H9 (cell line): Measurements from ENCODE around the gene CTAGE8. TPM values are rescaled to one million over a fixed set of nuclear protein-coding genes. Genes with fewer than 3 reads are reported as not detected.
"Not testable (repeated sequence)": the region's sequence is repeated elsewhere in the genome, so short reads cannot be mapped to it uniquely, and the experiment has no call there.

Experiments used
- DNase-seq: peaks from one replicate; pipeline ENCODE4 v3.0.0-alpha.2; 2017
- H2AFZ ChIP-seq: one replicate; pipeline ENCODE4 v1.6.1; 2013; ENCODE audit warnings: mild to moderate bottlenecking, low read length, control low read depth, moderate library complexity
- H2AK5ac ChIP-seq: 2 replicates; pipeline ENCODE4 v1.6.1; 2013; ENCODE audit warnings: low read length, control low read depth, mixed read lengths; ENCODE audit not compliant: insufficient read length
- H2BK120ac ChIP-seq: one replicate; pipeline ENCODE4 v1.6.1; 2013; ENCODE audit warnings: low read depth, mild to moderate bottlenecking, low read length, control low read depth, inconsistent platforms; ENCODE audit not compliant: poor library complexity, severe bottlenecking
- H2BK12ac ChIP-seq: 2 replicates; pipeline ENCODE4 v1.6.1; 2013; ENCODE audit warnings: low read length, control low read depth, mixed read lengths, low read depth; ENCODE audit not compliant: insufficient read length
- H2BK15ac ChIP-seq: 2 replicates; pipeline ENCODE4 v1.6.1; 2013; ENCODE audit warnings: low read depth, low read length, control low read depth
- H2BK20ac ChIP-seq: one replicate; pipeline ENCODE4 v1.6.1; 2013; ENCODE audit warnings: low read depth, mild to moderate bottlenecking, low read length, control low read depth, inconsistent platforms; ENCODE audit not compliant: poor library complexity, severe bottlenecking
- H2BK5ac ChIP-seq: 2 replicates; pipeline ENCODE4 v1.6.1; 2013; ENCODE audit warnings: low read length, control low read depth, mixed read lengths; ENCODE audit not compliant: insufficient read length
- H3K14ac ChIP-seq: 2 replicates; pipeline ENCODE4 v1.6.1; 2013; ENCODE audit warnings: low read length, control low read depth; ENCODE audit not compliant: insufficient read depth
- H3K18ac ChIP-seq: 2 replicates; pipeline ENCODE4 v1.6.1; 2013; ENCODE audit warnings: low read depth, mild to moderate bottlenecking, mixed read lengths, low read length, control low read depth; ENCODE audit not compliant: insufficient read length
- H3K23ac ChIP-seq: 2 replicates; pipeline ENCODE4 v1.6.1; 2013; ENCODE audit warnings: low read length, control low read depth, mixed read lengths, low read depth; ENCODE audit not compliant: insufficient read length
- H3K23me2 ChIP-seq: 2 replicates; pipeline ENCODE4 v1.6.1; 2013; ENCODE audit warnings: low read depth, mild to moderate bottlenecking, mixed read lengths, low read length, control low read depth; ENCODE audit not compliant: insufficient read length, poor library complexity, severe bottlenecking
- H3K27ac ChIP-seq: 2 replicates; pipeline ENCODE4 v1.5.1; 2013; ENCODE audit warnings: low read length, control low read depth, mixed read lengths, low read depth; ENCODE audit not compliant: insufficient read length
- H3K27me3 ChIP-seq: 2 replicates; pipeline ENCODE4 v1.6.1; 2013; ENCODE audit warnings: low read length, control low read depth, inconsistent platforms; ENCODE audit not compliant: insufficient read depth
- H3K4ac ChIP-seq: 2 replicates; pipeline ENCODE4 v1.6.1; 2013; ENCODE audit warnings: low read depth, mild to moderate bottlenecking, control low read depth, inconsistent platforms, low read length, moderate library complexity
- H3K4me1 ChIP-seq: 2 replicates; pipeline ENCODE4 v1.6.1; 2013; ENCODE audit warnings: low read length, control low read depth, inconsistent platforms; ENCODE audit not compliant: insufficient read depth
- H3K4me2 ChIP-seq: 2 replicates; pipeline ENCODE4 v1.6.1; 2013; ENCODE audit warnings: low read length, control low read depth, mixed read lengths; ENCODE audit not compliant: insufficient read length, insufficient read depth
- H3K56ac ChIP-seq: 2 replicates; pipeline ENCODE4 v1.6.1; 2013; ENCODE audit warnings: low read depth, mild to moderate bottlenecking, mixed read lengths, low read length, control low read depth; ENCODE audit not compliant: insufficient read length
- H3K79me1 ChIP-seq: 2 replicates; pipeline ENCODE4 v1.6.1; 2013; ENCODE audit warnings: low read depth, mild to moderate bottlenecking, moderate library complexity, low read length, control low read depth, inconsistent platforms; ENCODE audit not compliant: insufficient read depth, poor library complexity, severe bottlenecking
- H3K79me2 ChIP-seq: 2 replicates; pipeline ENCODE4 v1.6.1; 2013; ENCODE audit warnings: low read length, control low read depth, inconsistent platforms; ENCODE audit not compliant: insufficient read depth
- H3K9ac ChIP-seq: 2 replicates; pipeline ENCODE4 v1.6.1; 2013; ENCODE audit warnings: low read length, control low read depth, mixed read lengths; ENCODE audit not compliant: insufficient read length; ENCODE audit errors: extremely low read depth
- H3K9me3 ChIP-seq: one replicate; pipeline ENCODE4 v1.6.1; 2013; ENCODE audit warnings: low read depth, low read length, inconsistent platforms; ENCODE audit not compliant: control insufficient read depth
- H3T11ph ChIP-seq: one replicate; pipeline ENCODE4 v1.6.1; 2013; ENCODE audit warnings: mild to moderate bottlenecking, low read length, control low read depth, inconsistent platforms
- H4K20me1 ChIP-seq: one replicate; pipeline ENCODE4 v1.6.1; 2013; ENCODE audit not compliant: control insufficient read depth, insufficient read length, insufficient read depth
- H4K5ac ChIP-seq: 2 replicates; pipeline ENCODE4 v1.6.1; 2013; ENCODE audit warnings: low read depth, mild to moderate bottlenecking, mixed read lengths, low read length, control low read depth; ENCODE audit not compliant: insufficient read length
- H4K8ac ChIP-seq: replicated peaks from 2 replicates; pipeline ENCODE4 v1.6.1; 2013; ENCODE audit warnings: low read length, control low read depth, mixed read lengths, low read depth; ENCODE audit not compliant: insufficient read length
- H4K91ac ChIP-seq: 2 replicates; pipeline ENCODE4 v1.6.1; 2013; ENCODE audit warnings: low read depth, mild to moderate bottlenecking, moderate library complexity, mixed read lengths, low read length, control low read depth; ENCODE audit not compliant: insufficient read length
- H3K27ac Mint-ChIP-seq, 3 experiments: 2 replicates in 2 of 3; 3 replicates in 1 of 3; pipeline ENCODE4 v1.8.0; 2020 to 2021; ENCODE audit warnings: mixed read lengths in 3 of 3, mild to moderate bottlenecking in 1 of 3, moderate library complexity in 1 of 3
- H3K27me3 Mint-ChIP-seq: 2 replicates; pipeline ENCODE4 v1.8.0; 2021; ENCODE audit warnings: low read depth, mild to moderate bottlenecking, moderate library complexity, mixed read lengths
- H3K36me3 Mint-ChIP-seq, 3 experiments: 2 replicates in 2 of 3; 3 replicates in 1 of 3; pipeline ENCODE4 v1.8.0; 2020 to 2021; ENCODE audit warnings: low read depth in 3 of 3, mixed read lengths in 3 of 3; ENCODE audit not compliant: insufficient read depth in 1 of 3
- H3K4me1 Mint-ChIP-seq, 2 experiments: 2 replicates each; pipeline ENCODE4 v1.8.0; 2020; ENCODE audit warnings: mixed read lengths in 2 of 2
- H3K4me3 Mint-ChIP-seq, 2 experiments: 2 replicates in 1 of 2; 3 replicates in 1 of 2; pipeline ENCODE4 v1.8.0; 2020 to 2021; ENCODE audit warnings: mild to moderate bottlenecking in 2 of 2, mixed read lengths in 2 of 2, moderate library complexity in 1 of 2
- H3K9me3 Mint-ChIP-seq, 2 experiments: 2 replicates in 1 of 2; 3 replicates in 1 of 2; pipeline ENCODE4 v1.8.0; 2020; ENCODE audit warnings: mild to moderate bottlenecking in 2 of 2, mixed read lengths in 2 of 2, moderate library complexity in 1 of 2
- WGBS: extraction: QIAGEN DNeasy Blood & Tissue Kit; methylation state at CpG from one replicate; pipeline ENCODE4 v1.1.7; 2013; ENCODE audit warnings: missing lambda C conversion rate, low lambda C conversion rate, mixed read lengths; ENCODE audit not compliant: insufficient read length; ENCODE audit errors: extremely low coverage; 5-methylcytosine and 5-hydroxymethylcytosine counted together
- total RNA-seq: library from RNA; stranded (reverse); gene quantifications from 2 replicates; pipeline ENCODE4 v1.2.1, GENCODE V29; 2021

The CTAGE8 gene
- total RNA-seq, 1 experiment from 2014 or later: 4.9 TPM

DNA sequence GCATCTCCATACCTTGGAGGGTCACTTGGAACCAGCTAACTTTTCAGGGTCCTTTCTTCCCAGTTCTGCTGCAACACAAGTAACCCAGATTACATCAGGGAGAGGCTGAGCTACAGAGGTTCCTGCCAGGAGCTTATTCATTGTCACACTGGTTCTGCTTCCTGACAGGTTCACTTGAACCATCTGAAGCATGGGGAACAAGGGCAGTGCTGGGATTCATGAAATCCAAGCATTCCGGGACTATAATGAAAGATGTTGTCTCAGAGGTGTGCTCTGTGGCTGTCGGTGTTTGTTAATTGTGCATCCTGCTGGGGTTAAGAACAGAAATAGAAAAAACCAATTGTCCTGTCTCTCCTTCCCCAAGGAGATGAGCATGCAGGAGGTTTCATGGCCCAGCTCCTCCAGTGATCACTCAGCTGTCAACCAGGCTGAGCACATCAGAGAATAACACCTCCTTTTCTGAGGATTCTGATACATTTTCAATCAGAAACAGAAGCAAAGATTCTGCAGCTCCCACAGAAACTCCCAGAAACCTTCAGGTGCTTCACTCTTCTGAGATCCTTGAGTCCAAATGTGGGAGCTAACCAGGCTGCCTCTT is 42.9 kb upstream of the CTAGE8 start, which contains the start of gene OR2A1:
TSS of gene OR2A1 (plus strand) at position 548 of the 598 bp plus-strand sequence. CDS start 5,706 bp downstream, outside the sequence.
- not testable (repeated sequence) for H3K14ac ChIP-seq, H4K5ac ChIP-seq, H3K4me3 Mint-ChIP-seq, H3K79me1 ChIP-seq, DNase-seq, H2BK12ac ChIP-seq, H4K91ac ChIP-seq, H2AFZ ChIP-seq, H3K36me3 Mint-ChIP-seq, H3K27ac ChIP-seq, H4K8ac ChIP-seq, H3K4me2 ChIP-seq, H3K27ac Mint-ChIP-seq, H2BK120ac ChIP-seq, H3K4ac ChIP-seq, H3K18ac ChIP-seq, H3K4me1 Mint-ChIP-seq, H3K27me3 ChIP-seq, H3K27me3 Mint-ChIP-seq, H2BK20ac ChIP-seq, H3K56ac ChIP-seq, H2BK15ac ChIP-seq, H3K23ac ChIP-seq, H2AK5ac ChIP-seq, H3K23me2 ChIP-seq, H3T11ph ChIP-seq, H3K79me2 ChIP-seq, H2BK5ac ChIP-seq, H3K9me3 ChIP-seq, H3K4me1 ChIP-seq, H3K9ac ChIP-seq, H3K9me3 Mint-ChIP-seq, H4K20me1 ChIP-seq
- no CpG with 5 or more reads among the region's 2 CpGs for WGBS

- not testable (repeated sequence) for H2BK120ac ChIP-seq, H4K20me1 ChIP-seq, H3K9me3 ChIP-seq, H3K56ac ChIP-seq, H3K27ac ChIP-seq, H3K4me1 Mint-ChIP-seq, H3K23me2 ChIP-seq, H3K79me1 ChIP-seq, H3K4ac ChIP-seq, H2BK5ac ChIP-seq, H2AFZ ChIP-seq, H4K8ac ChIP-seq, H2AK5ac ChIP-seq, H3K27ac Mint-ChIP-seq, H3T11ph ChIP-seq, H2BK15ac ChIP-seq, H4K91ac ChIP-seq, H3K79me2 ChIP-seq, H3K27me3 ChIP-seq, H3K4me3 Mint-ChIP-seq, H3K9ac ChIP-seq, H2BK20ac ChIP-seq, H3K18ac ChIP-seq, H3K27me3 Mint-ChIP-seq, H3K14ac ChIP-seq, H3K23ac ChIP-seq, DNase-seq, H3K9me3 Mint-ChIP-seq, H3K4me1 ChIP-seq, H4K5ac ChIP-seq, H3K36me3 Mint-ChIP-seq, H2BK12ac ChIP-seq, H3K4me2 ChIP-seq
- no CpG with 5 or more reads among the region's 2 CpGs for WGBS
Observed at GRCh38 chr7:144311218-144311617, 42.1 kb upstream of the CTAGE8 start.
